Measurements from ENCODE around the gene CMTM1.

CMTM1 gene

DNA sequence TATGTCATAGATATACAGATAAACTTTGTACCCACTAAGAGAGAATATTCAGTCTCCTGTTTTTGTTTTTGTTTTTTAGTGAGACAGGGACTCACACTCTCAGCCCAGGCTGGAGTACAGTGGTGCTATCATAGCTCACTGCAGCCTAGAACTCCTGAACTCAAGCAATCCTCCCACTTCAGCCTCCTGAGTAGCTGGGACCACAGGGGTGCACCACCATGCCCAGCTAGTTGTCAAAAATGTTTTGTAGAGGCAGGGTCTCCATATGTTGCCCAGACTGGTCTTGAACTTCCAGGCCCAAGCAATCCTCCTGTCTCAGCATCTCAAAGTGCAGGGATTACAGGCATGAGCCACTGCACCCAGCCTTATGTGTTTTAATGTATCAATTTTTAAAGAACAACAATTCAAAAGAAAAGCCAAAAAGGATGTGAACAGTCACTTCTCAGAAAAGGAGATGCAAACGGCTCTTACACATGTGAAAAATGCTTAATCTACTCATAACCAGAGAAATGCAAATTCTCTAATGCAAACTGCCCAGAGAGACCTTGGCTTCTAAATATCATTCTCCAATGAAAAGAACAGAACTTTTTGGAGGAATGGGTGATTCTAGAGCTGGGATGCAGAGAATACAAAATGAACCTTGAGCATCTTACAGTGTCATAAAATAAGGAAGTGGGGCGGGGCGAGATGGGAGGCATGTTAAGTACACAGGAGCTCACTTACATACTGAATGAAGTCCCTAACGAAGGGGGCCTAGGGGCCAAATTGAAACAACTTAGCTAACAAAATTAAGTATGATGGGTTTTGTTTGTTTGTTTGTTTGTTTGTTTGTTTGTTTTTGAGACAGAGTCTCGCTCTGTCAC lies 31.0 kb downstream of the CMTM1 start:
- no peak overlapping the region for H3K4me2 ChIP-seq (ENCODE audit: low read depth, low read length, poor library complexity, severe bottlenecking)
- H2AFZ ChIP-seq (ENCODE audit: low read length): peak overlapping the region; percentile 55; the same call in 1 of the 2 replicates
- no peak overlapping the region for H3K4me3 ChIP-seq (ENCODE audit: low read length, poor library complexity, severe bottlenecking)
- no peak overlapping the region for H3K9ac ChIP-seq (ENCODE audit: low read depth, low read length, poor library complexity, severe bottlenecking)
- no peaks in the 10 kb centered on the region for H3K27me3 ChIP-seq (ENCODE audit: insufficient read depth, low read length, poor library complexity, severe bottlenecking)
- no peaks in the 10 kb centered on the region for H3K36me3 ChIP-seq (ENCODE audit: insufficient read depth, low read length)
- TF ChIP-seq, protein P1, sequence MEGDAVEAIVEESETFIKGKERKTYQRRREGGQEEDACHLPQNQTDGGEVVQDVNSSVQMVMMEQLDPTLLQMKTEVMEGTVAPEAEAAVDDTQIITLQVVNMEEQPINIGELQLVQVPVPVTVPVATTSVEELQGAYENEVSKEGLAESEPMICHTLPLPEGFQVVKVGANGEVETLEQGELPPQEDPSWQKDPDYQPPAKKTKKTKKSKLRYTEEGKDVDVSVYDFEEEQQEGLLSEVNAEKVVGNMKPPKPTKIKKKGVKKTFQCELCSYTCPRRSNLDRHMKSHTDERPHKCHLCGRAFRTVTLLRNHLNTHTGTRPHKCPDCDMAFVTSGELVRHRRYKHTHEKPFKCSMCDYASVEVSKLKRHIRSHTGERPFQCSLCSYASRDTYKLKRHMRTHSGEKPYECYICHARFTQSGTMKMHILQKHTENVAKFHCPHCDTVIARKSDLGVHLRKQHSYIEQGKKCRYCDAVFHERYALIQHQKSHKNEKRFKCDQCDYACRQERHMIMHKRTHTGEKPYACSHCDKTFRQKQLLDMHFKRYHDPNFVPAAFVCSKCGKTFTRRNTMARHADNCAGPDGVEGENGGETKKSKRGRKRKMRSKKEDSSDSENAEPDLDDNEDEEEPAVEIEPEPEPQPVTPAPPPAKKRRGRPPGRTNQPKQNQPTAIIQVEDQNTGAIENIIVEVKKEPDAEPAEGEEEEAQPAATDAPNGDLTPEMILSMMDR (conservative IDR thresholded peaks at IDR 0.05; ENCODE audit: low read length): no peak
- TF ChIP-seq EZH2phosphoT487 (IDR thresholded peaks at IDR 0.05; ENCODE audit: borderline replicate concordance): no peak
- no peaks in the 10 kb centered on the region for H3K9me2 ChIP-seq (replicated peaks; ENCODE audit: low read depth, low read length)
- no peaks in the 10 kb centered on the region for H4K20me1 ChIP-seq (ENCODE audit: insufficient read depth, low read length, poor library complexity, severe bottlenecking)
- no peaks in the 10 kb centered on the region for H3K4me1 ChIP-seq (ENCODE audit: insufficient read depth, low read length, poor library complexity, severe bottlenecking)
- H3K79me2 ChIP-seq (ENCODE audit: insufficient read depth, low read length): no peaks in the 10 kb centered on the region
- H3K9me3 ChIP-seq (ENCODE audit: insufficient read depth, low read depth, low read length): peaks cover 6% of the 10 kb centered on the region; the same call in 1 of the 2 replicates
- H3F3A ChIP-seq (ENCODE audit: low read depth): no peaks in the 10 kb centered on the region; the same call in 1 of the 2 replicates

DNA sequence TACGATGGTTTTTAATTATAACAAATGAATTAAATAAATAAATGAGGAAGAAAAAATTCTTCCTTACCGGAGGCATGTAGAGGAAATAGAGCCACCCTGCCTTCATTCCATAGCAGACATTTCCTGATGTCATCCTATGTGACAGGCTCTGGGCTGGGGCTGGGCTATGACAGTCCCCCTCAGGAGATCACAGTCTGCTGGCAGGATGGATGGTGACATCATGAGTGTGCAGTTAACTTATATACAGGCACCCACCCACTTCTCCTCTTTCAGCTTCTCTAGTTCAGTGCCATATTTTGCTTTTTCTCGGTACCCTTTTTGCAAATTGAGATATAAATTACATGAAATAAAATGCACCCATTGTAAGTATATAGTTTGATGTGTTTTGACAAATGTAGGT lies 31.9 kb downstream of the CMTM1 start:
- Histone ChIP-seq H3F3A (ENCODE audit: low read depth) (no peaks in the 10 kb centered on the region; the same call in 1 of the 2 replicates), H2AFZ (ENCODE audit: low read length) (no peak overlapping the region), H4K20me1 (ENCODE audit: insufficient read depth, low read length, poor library complexity, severe bottlenecking) (no peaks in the 10 kb centered on the region), H3K27me3 (ENCODE audit: insufficient read depth, low read length, poor library complexity, severe bottlenecking) (no peaks in the 10 kb centered on the region), H3K9ac (ENCODE audit: low read depth, low read length, poor library complexity, severe bottlenecking) (no peak overlapping the region), H3K79me2 (ENCODE audit: insufficient read depth, low read length) (no peaks in the 10 kb centered on the region), H3K4me2 (ENCODE audit: low read depth, low read length, poor library complexity, severe bottlenecking) (no peak overlapping the region), H3K4me1 (ENCODE audit: insufficient read depth, low read length, poor library complexity, severe bottlenecking) (no peaks in the 10 kb centered on the region), H3K4me3 (ENCODE audit: low read length, poor library complexity, severe bottlenecking) (no peak overlapping the region), H3K36me3 (ENCODE audit: insufficient read depth, low read length) (no peaks in the 10 kb centered on the region), H3K9me3 (ENCODE audit: insufficient read depth, low read depth, low read length) (peaks cover 6% of the 10 kb centered on the region; the same call in 1 of the 2 replicates), H3K9me2 (replicated peaks; ENCODE audit: low read depth, low read length) (no peaks in the 10 kb centered on the region)
- no peak for TF ChIP-seq EZH2phosphoT487 (IDR thresholded peaks at IDR 0.05; ENCODE audit: borderline replicate concordance)
- TF ChIP-seq, protein P1 (conservative IDR thresholded peaks at IDR 0.05; ENCODE audit: low read length): no peak

DNA sequence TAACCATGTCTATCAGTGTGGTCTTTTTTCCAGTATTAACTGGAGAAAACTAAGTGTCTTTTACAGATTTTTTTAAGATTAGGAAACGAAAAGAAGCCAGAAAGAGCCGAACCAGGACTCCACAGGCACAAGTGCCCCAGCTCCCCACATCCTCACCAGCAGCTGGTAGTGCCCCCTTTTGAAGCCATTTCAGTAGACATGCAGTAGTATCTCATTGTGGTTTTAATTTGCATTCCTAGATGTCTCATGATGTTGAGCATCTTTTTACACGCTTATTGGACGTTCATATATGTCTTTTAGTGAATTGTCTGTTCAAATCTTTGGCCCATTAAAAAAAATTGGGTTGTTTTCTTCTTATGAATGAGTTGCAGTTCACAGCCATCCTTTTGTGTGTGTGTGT lies 33.5 kb downstream of the CMTM1 start:
- no peak overlapping the region for H3K4me3 ChIP-seq (ENCODE audit: low read length, poor library complexity, severe bottlenecking)
- H3K4me2 ChIP-seq (ENCODE audit: low read depth, low read length, poor library complexity, severe bottlenecking): no peak overlapping the region
- H3K27me3 ChIP-seq (ENCODE audit: insufficient read depth, low read length, poor library complexity, severe bottlenecking): no peaks in the 10 kb centered on the region

More for the DNA sequence above, 33.5 kb downstream of the CMTM1 start:
- no peaks in the 10 kb centered on the region for H3K36me3 ChIP-seq (ENCODE audit: insufficient read depth, low read length)
- H3K9me3 ChIP-seq (ENCODE audit: insufficient read depth, low read depth, low read length): peaks cover 6% of the 10 kb centered on the region; the same call in 1 of the 2 replicates
- no peak for TF ChIP-seq EZH2phosphoT487 (IDR thresholded peaks at IDR 0.05; ENCODE audit: borderline replicate concordance)
- TF ChIP-seq, protein P1 (conservative IDR thresholded peaks at IDR 0.05; ENCODE audit: low read length): no peak
- H3K9me2 ChIP-seq (replicated peaks; ENCODE audit: low read depth, low read length): no peaks in the 10 kb centered on the region
- peaks cover under 1% of the 10 kb centered on the region; the same call in 1 of the 2 replicates for H3K79me2 ChIP-seq (ENCODE audit: insufficient read depth, low read length)
- H4K20me1 ChIP-seq (ENCODE audit: insufficient read depth, low read length, poor library complexity, severe bottlenecking): no peaks in the 10 kb centered on the region
- H3F3A ChIP-seq (ENCODE audit: low read depth): peaks cover 3% of the 10 kb centered on the region; the same call in 1 of the 2 replicates
- H3K4me1 ChIP-seq (ENCODE audit: insufficient read depth, low read length, poor library complexity, severe bottlenecking): peaks cover 8% of the 10 kb centered on the region
- no peak overlapping the region for H2AFZ ChIP-seq (ENCODE audit: low read length)
- no peak overlapping the region for H3K9ac ChIP-seq (ENCODE audit: low read depth, low read length, poor library complexity, severe bottlenecking)
